GM23338 (cell line): ENCODE results near the gene MBNL1.

Experiments
- CREB1 ChIP-seq: fragments of 250-450 bp; sonication (Bioruptor Pico); IDR thresholded peaks from 2 replicates; pipeline ENCODE4 v1.5.0; 2020; ENCODE audit warnings: low read depth, mild to moderate bottlenecking, moderate library complexity
- CTCF ChIP-seq, 2 experiments: fragments of 200-600 bp in 1 of 2; sonication (generic) in 1 of 2; conservative IDR thresholded peaks; 2 replicates each; pipeline versions ENCODE4 v1.5.1 to v1.6.1; 2016 to 2017; ENCODE audit warnings: antibody characterized with exemption in 2 of 2, low read depth in 2 of 2, mild to moderate bottlenecking in 2 of 2, moderate library complexity in 1 of 2
- ETS1 ChIP-seq: IDR thresholded peaks from 2 replicates; pipeline ENCODE4 v1.6.1; 2016; ENCODE audit warnings: antibody characterized with exemption
- EZH2 ChIP-seq: fragments of 200-600 bp; sonication (generic); IDR thresholded peaks from one replicate; pipeline ENCODE4 v1.8.0; 2017; ENCODE audit warnings: antibody characterized with exemption, mild to moderate bottlenecking, low read depth; ENCODE audit not compliant: unreplicated experiment
- EZH2phosphoT487 ChIP-seq: fragments of 200-600 bp; sonication (generic); IDR thresholded peaks from one replicate; pipeline ENCODE4 v1.8.1; 2018; ENCODE audit warnings: antibody characterized with exemption; ENCODE audit not compliant: unreplicated experiment
- JUNB ChIP-seq: IDR thresholded peaks from one replicate; pipeline ENCODE4 v1.6.1; 2016; ENCODE audit warnings: antibody characterized with exemption; ENCODE audit not compliant: unreplicated experiment
- NANOG ChIP-seq: IDR thresholded peaks from 2 replicates; pipeline ENCODE4 v1.6.1; 2016; ENCODE audit warnings: antibody characterized with exemption, borderline replicate concordance
- POLR2AphosphoS5 ChIP-seq: IDR thresholded peaks from 2 replicates; pipeline ENCODE4 v1.6.1; 2016; ENCODE audit warnings: antibody characterized with exemption, low read depth
- REST ChIP-seq: IDR thresholded peaks from one replicate; pipeline ENCODE4 v1.6.1; 2018; ENCODE audit warnings: antibody characterized with exemption; ENCODE audit not compliant: unreplicated experiment

GRCh38 chr3:152496286-152496685, 227.6 kb downstream of the MBNL1 start:
- TF ChIP-seq CTCF (conservative IDR thresholded peaks at IDR 0.05; ENCODE audit: low read depth in 2 of 2) (no peak), EZH2 (no peak), POLR2AphosphoS5 (no peak), JUNB (no peak), EZH2phosphoT487 (no peak), REST (no peak), CREB1 (CRISPR knock-in tag) (no peak), ETS1 (no peak), NANOG (no peak)
